Fibroblast of the aortic adventitia (primary cell): Measurements from ENCODE around the gene SLC25A22. TPM values are rescaled to one million over a fixed set of nuclear protein-coding genes. Genes with fewer than 3 reads are reported as not detected.
A peak's percentile ranks its signal among the peaks of the same experiment; 100 is the strongest.

ENCODE experiments used
- DNase-seq: peaks from one replicate; pipeline ENCODE4 v3.0.0-alpha.2; 2010; ENCODE audit warnings: low read depth
- H3K4me3 ChIP-seq: 2 replicates; pipeline ENCODE4 v1.5.1; 2011; ENCODE audit warnings: low read depth, mild to moderate bottlenecking, control low read depth, low read length, moderate library complexity
- CTCF ChIP-seq: IDR thresholded peaks from 2 replicates; pipeline ENCODE4 v1.5.1; 2011; ENCODE audit warnings: mild to moderate bottlenecking, low read length, control low read depth, inconsistent platforms; ENCODE audit not compliant: insufficient read depth
- total RNA-seq: library from RNA; depleted of rRNA; stranded (reverse); fragments of >200 nt; gene quantifications from 2 replicates; pipeline ENCODE4 v1.2.3, GENCODE V29; 2012; ENCODE audit warnings: low replicate concordance

Gene SLC25A22
- total RNA-seq, 1 donor = 16.7 TPM

- H3K4me3 ChIP-seq = no peak overlapping the region
- TF ChIP-seq CTCF = no peak
- no peak for DNase-seq
These were observed 17.8 kb upstream of the SLC25A22 start for GRCh38 chr11:815675-816432.

- no peak for DNase-seq
- TF ChIP-seq CTCF = no peak
- H3K4me3 ChIP-seq = no peak overlapping the region
These were observed 15.5 kb upstream of the SLC25A22 start for GRCh38 chr11:813456-814096.

- no peak for DNase-seq
- no peak overlapping the region for H3K4me3 ChIP-seq
- no peak for TF ChIP-seq CTCF
These were observed 15.0 kb upstream of the SLC25A22 start for GRCh38 chr11:813072-813455.

- no peak for DNase-seq
- H3K4me3 ChIP-seq = no peak overlapping the region
- no peak for TF ChIP-seq CTCF
These were observed 14.3 kb upstream of the SLC25A22 start for GRCh38 chr11:812390-812789.

GRCh38 chr11:811446-812245 lies 13.6 kb upstream of the SLC25A22 start:
- no peak for DNase-seq
- no peak for TF ChIP-seq CTCF
- H3K4me3 ChIP-seq = peak overlapping the region; percentile 88

GRCh38 chr11:810040-810567 lies 12.0 kb upstream of the SLC25A22 start:
- TF ChIP-seq CTCF = no peak
- peak overlapping the region; percentile 88 for H3K4me3 ChIP-seq
- no peak for DNase-seq
